Stromal cell of bone marrow (primary cell): ENCODE data around the gene C11orf71.

Experiments used
- DNase-seq: peaks from one replicate; pipeline ENCODE4 v3.0.0-alpha.2; 2012; ENCODE audit warnings: low read depth

C11orf71 gene

GRCh38 chr11:114400216-114400914 lies at the start of gene C11orf71, which contains the start of gene RBM7:
C11orf71 (minus strand) TSS chr11:114400511; CDS start chr11:114400331, 180 bp downstream.
RBM7 (plus strand) TSS chr11:114400666; CDS start chr11:114400672, 6 bp downstream.
- DNase-seq, result peak; percentile 97

- no peak for DNase-seq
Measured at GRCh38 chr11:114449845-114450244, 49.5 kb upstream of the C11orf71 start.

GRCh38 chr11:114448749-114449482 lies 48.6 kb upstream of the C11orf71 start:
- no peak for DNase-seq

- DNase-seq, result no peak
Measured at GRCh38 chr11:114447892-114448291, 47.6 kb upstream of the C11orf71 start.

GRCh38 chr11:114447444-114447843 lies 47.1 kb upstream of the C11orf71 start:
- no peak for DNase-seq

- DNase-seq, result no peak
Measured at GRCh38 chr11:114442536-114442935, 42.2 kb upstream of the C11orf71 start.

GRCh38 chr11:114441921-114442320 lies 41.6 kb upstream of the C11orf71 start:
- DNase-seq, result no peak

- DNase-seq, result no peak
Measured at GRCh38 chr11:114440971-114441763, 40.9 kb upstream of the C11orf71 start.

GRCh38 chr11:114440121-114440860 lies 40.0 kb upstream of the C11orf71 start:
- no peak for DNase-seq

- peak; percentile 92 for DNase-seq
Measured at GRCh38 chr11:114439229-114440120, 39.2 kb upstream of the C11orf71 start, which contains the start of gene REXO2. REXO2 (plus strand) TSS chr11:114439467; CDS start chr11:114439529, 62 bp downstream.

- no peak for DNase-seq
Measured at GRCh38 chr11:114438303-114438702, 38.0 kb upstream of the C11orf71 start.

- DNase-seq, result no peak
Measured at GRCh38 chr11:114433376-114433775, 33.1 kb upstream of the C11orf71 start.

- no peak for DNase-seq
Measured at GRCh38 chr11:114432893-114433292, 32.6 kb upstream of the C11orf71 start.

GRCh38 chr11:114430290-114430689 lies 30.0 kb upstream of the C11orf71 start:
- DNase-seq, result no peak

- no peak for DNase-seq
Measured at GRCh38 chr11:114426280-114426679, 26.0 kb upstream of the C11orf71 start.

- no peak for DNase-seq
Measured at GRCh38 chr11:114416441-114416961, 16.2 kb upstream of the C11orf71 start.

GRCh38 chr11:114413958-114414357 lies 13.6 kb upstream of the C11orf71 start:
- no peak for DNase-seq

- DNase-seq, result no peak
Measured at GRCh38 chr11:114412946-114413345, 12.6 kb upstream of the C11orf71 start.

- no peak for DNase-seq
Measured at GRCh38 chr11:114401311-114401710, 1.0 kb upstream of the C11orf71 start.

GRCh38 chr11:114400915-114401223 lies 558 bp upstream of the C11orf71 start:
- no peak for DNase-seq
